ENCODE results near the gene VARS2.
"Not testable (repeated sequence)": the region's sequence is repeated elsewhere in the genome, so short reads cannot be mapped to it uniquely, and the experiment has no call there.

VARS2 gene

GRCh38 chr6:30912746-30913520 is 1.1 kb upstream of the VARS2 start:
- Histone ChIP-seq H3K9ac (ENCODE audit: low read length in 5 of 5) (peak overlapping the region in 3 of 5 donors; percentile 56 to 95 (median 75)), H3K4me3 (ENCODE audit: low read depth in 1 of 5, low read length in 5 of 5) (peak overlapping the region in 2 of 5 donors; percentile 60 to 78), H3K36me3 (ENCODE audit: control insufficient read depth in 5 of 5, insufficient read depth in 5 of 5, low read length in 5 of 5) (peaks cover 0 to 43% (median 38%) of the 10 kb centered on the region in 5 donors)

DNA sequence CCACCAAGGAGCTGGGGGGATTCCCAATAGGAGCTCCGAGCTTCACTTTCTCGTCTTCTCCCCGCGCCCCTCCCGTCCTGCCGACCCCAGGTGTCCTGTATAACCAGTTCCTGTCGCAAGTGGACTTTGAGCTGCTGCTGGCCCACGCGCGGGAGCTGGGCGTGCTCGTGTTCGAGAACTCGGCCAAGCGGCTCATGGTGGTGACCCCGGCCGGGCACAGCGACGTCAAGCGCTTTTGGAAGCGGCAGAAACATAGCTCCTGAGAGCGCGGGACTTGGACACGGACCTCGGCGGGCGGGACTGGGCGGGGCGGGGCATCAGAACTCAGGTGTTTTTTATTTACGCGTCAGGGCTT is 340 bp upstream of the VARS2 start:
- H3K27me3 ChIP-seq (ENCODE audit: control insufficient read depth in 5 of 5, insufficient read depth in 4 of 5, low read length in 5 of 5), result no peaks in the 10 kb centered on the region
- H3K9ac ChIP-seq (ENCODE audit: low read length in 5 of 5), result peak overlapping the region in 4 of 5 donors; percentile 56 to 95 (median 75)
- peak overlapping the region in 4 of 5 donors; percentile 60 to 78 (median 69) for H3K4me3 ChIP-seq (ENCODE audit: low read depth in 1 of 5, low read length in 5 of 5)
- H3K9me3 ChIP-seq (ENCODE audit: control insufficient read depth in 5 of 5, low read length in 5 of 5), result no peaks in the 10 kb centered on the region
- peak overlapping the region; percentile 89 for H3K27ac ChIP-seq (ENCODE audit: low read depth, low read length)
- H3K4me1 ChIP-seq (ENCODE audit: control insufficient read depth in 5 of 5, insufficient read depth in 5 of 5, low read length in 5 of 5), result peaks cover 4 to 39% (median 36%) of the 10 kb centered on the region in 5 donors
- H3K36me3 ChIP-seq (ENCODE audit: control insufficient read depth in 5 of 5, insufficient read depth in 5 of 5, low read length in 5 of 5), result peaks cover 0 to 50% (median 44%) of the 10 kb centered on the region in 5 donors

More at GRCh38 chr6:30912746-30913520, 1.1 kb upstream of the VARS2 start:
- Histone ChIP-seq H3K27ac (ENCODE audit: low read depth, low read length) (peak overlapping the region; percentile 89), H3K27me3 (ENCODE audit: control insufficient read depth in 5 of 5, insufficient read depth in 4 of 5, low read length in 5 of 5) (no peaks in the 10 kb centered on the region), H3K9me3 (ENCODE audit: control insufficient read depth in 5 of 5, low read length in 5 of 5) (no peaks in the 10 kb centered on the region), H3K4me1 (ENCODE audit: control insufficient read depth in 5 of 5, insufficient read depth in 5 of 5, low read length in 5 of 5) (peaks cover 5 to 46% (median 42%) of the 10 kb centered on the region in 5 donors)

- Histone ChIP-seq H3K27ac (ENCODE audit: low read depth, low read length) (peak overlapping the region; percentile 89), H3K9me3 (ENCODE audit: control insufficient read depth in 5 of 5, low read length in 5 of 5) (no peaks in the 10 kb centered on the region), H3K4me3 (ENCODE audit: low read depth in 1 of 5, low read length in 5 of 5) (peak overlapping the region; percentile 69 to 83 (median 69)), H3K27me3 (ENCODE audit: control insufficient read depth in 5 of 5, insufficient read depth in 4 of 5, low read length in 5 of 5) (no peaks in the 10 kb centered on the region), H3K36me3 (ENCODE audit: control insufficient read depth in 5 of 5, insufficient read depth in 5 of 5, low read length in 5 of 5) (peaks cover 0 to 59% (median 50%) of the 10 kb centered on the region in 5 donors), H3K4me1 (ENCODE audit: control insufficient read depth in 5 of 5, insufficient read depth in 5 of 5, low read length in 5 of 5) (peaks cover 2 to 26% (median 24%) of the 10 kb centered on the region in 5 donors), H3K9ac (ENCODE audit: low read length in 5 of 5) (peak overlapping the region; percentile 50 to 95 (median 76))
Observed at GRCh38 chr6:30914854-30915590, 984 bp downstream of the VARS2 start.

DNA sequence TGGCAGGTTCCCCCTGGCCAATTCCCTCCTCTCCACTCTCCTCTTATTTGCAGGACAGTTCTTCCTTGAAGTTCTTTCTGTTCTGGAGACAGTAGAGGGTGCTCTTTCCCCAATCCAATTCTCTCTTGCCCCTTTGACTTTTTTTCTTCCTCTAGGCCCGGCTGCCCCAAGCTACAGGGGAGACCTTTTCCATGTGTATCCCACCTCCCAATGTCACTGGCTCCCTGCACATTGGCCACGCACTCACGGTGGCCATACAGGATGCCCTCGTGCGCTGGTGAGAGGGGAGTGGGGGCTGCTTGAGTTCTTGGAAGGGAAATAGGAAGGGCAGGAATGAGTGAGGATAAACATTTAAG is 1.5 kb downstream of the VARS2 start:
- peaks cover 0 to 60% (median 52%) of the 10 kb centered on the region in 5 donors for H3K36me3 ChIP-seq (ENCODE audit: control insufficient read depth in 5 of 5, insufficient read depth in 5 of 5, low read length in 5 of 5)
- H3K27ac ChIP-seq (ENCODE audit: low read depth, low read length), result peak overlapping the region; percentile 89
- peak overlapping the region in 1 of 5 donors; percentile 69 for H3K4me3 ChIP-seq (ENCODE audit: low read depth in 1 of 5, low read length in 5 of 5)
- peak overlapping the region in 4 of 5 donors; percentile 50 to 95 (median 86) for H3K9ac ChIP-seq (ENCODE audit: low read length in 5 of 5)
- no peaks in the 10 kb centered on the region for H3K9me3 ChIP-seq (ENCODE audit: control insufficient read depth in 5 of 5, low read length in 5 of 5)
- H3K27me3 ChIP-seq (ENCODE audit: control insufficient read depth in 5 of 5, insufficient read depth in 4 of 5, low read length in 5 of 5), result no peaks in the 10 kb centered on the region
- peaks cover 2 to 26% (median 24%) of the 10 kb centered on the region in 5 donors for H3K4me1 ChIP-seq (ENCODE audit: control insufficient read depth in 5 of 5, insufficient read depth in 5 of 5, low read length in 5 of 5)

DNA sequence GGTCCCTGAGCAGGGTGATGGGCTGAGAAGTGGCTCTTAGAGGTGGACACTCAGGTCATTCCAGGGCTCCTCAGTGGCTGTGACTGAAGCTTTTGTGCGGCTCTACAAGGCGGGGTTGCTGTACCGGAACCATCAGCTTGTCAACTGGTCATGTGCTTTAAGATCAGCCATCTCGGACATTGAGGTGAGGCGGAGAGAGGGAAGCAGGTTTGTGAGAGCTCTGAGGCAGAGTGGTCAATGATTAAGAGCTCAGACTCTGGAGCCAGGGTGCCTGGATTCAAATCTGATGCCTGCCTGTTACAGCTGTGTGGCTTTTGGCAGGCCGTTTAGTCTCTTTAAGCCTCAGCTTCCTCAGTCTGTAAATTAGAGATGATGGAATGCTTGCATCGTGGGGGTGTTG is 3.0 kb downstream of the VARS2 start:
- no peak overlapping the region for H3K27ac ChIP-seq (ENCODE audit: low read depth, low read length)
- no peak overlapping the region for H3K4me3 ChIP-seq (ENCODE audit: low read depth in 1 of 5, low read length in 5 of 5)
- peaks cover 2 to 26% (median 24%) of the 10 kb centered on the region in 5 donors for H3K4me1 ChIP-seq (ENCODE audit: control insufficient read depth in 5 of 5, insufficient read depth in 5 of 5, low read length in 5 of 5)
- H3K9me3 ChIP-seq (ENCODE audit: control insufficient read depth in 5 of 5, low read length in 5 of 5), result no peaks in the 10 kb centered on the region
- no peak overlapping the region for H3K9ac ChIP-seq (ENCODE audit: low read length in 5 of 5)
- no peaks in the 10 kb centered on the region for H3K27me3 ChIP-seq (ENCODE audit: control insufficient read depth in 5 of 5, insufficient read depth in 4 of 5, low read length in 5 of 5)
- H3K36me3 ChIP-seq (ENCODE audit: control insufficient read depth in 5 of 5, insufficient read depth in 5 of 5, low read length in 5 of 5), result peaks cover 0 to 61% (median 53%) of the 10 kb centered on the region in 5 donors

DNA sequence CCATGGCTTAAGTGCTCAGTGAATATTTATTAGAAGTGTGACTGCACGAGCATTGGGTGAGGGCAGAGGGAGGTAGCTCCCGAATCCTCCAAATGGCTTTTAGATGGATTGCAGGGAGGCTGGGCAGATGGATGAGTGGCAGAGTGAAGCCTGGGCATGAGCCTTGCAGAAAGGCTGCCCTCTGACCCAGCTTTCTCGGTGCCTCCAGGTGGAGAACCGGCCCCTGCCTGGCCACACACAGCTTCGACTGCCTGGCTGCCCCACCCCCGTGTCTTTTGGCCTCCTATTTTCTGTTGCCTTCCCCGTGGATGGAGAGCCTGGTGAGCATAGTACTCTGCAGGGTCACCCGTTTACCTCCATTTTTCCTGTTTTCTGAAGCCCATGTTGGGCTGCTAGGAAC is 3.4 kb downstream of the VARS2 start:
- Histone ChIP-seq H3K9ac (ENCODE audit: low read length in 5 of 5) (no peak overlapping the region), H3K4me1 (ENCODE audit: control insufficient read depth in 5 of 5, insufficient read depth in 5 of 5, low read length in 5 of 5) (peaks cover 2 to 26% (median 24%) of the 10 kb centered on the region in 5 donors), H3K9me3 (ENCODE audit: control insufficient read depth in 5 of 5, low read length in 5 of 5) (no peaks in the 10 kb centered on the region), H3K27me3 (ENCODE audit: control insufficient read depth in 5 of 5, insufficient read depth in 4 of 5, low read length in 5 of 5) (no peaks in the 10 kb centered on the region), H3K4me3 (ENCODE audit: low read depth in 1 of 5, low read length in 5 of 5) (no peak overlapping the region), H3K27ac (ENCODE audit: low read depth, low read length) (no peak overlapping the region), H3K36me3 (ENCODE audit: control insufficient read depth in 5 of 5, insufficient read depth in 5 of 5, low read length in 5 of 5) (peaks cover 0 to 61% (median 53%) of the 10 kb centered on the region in 5 donors)

- H3K4me3 ChIP-seq (ENCODE audit: low read depth in 1 of 5, low read length in 5 of 5), result no peak overlapping the region
Observed at GRCh38 chr6:30918670-30919069, 4.6 kb downstream of the VARS2 start.

GRCh38 chr6:30922447-30922852 is 8.4 kb downstream of the VARS2 start:
- Histone ChIP-seq H3K36me3 (ENCODE audit: control insufficient read depth in 5 of 5, insufficient read depth in 5 of 5, low read length in 5 of 5) (peaks cover 0 to 96% (median 86%) of the 10 kb centered on the region in 5 donors), H3K9ac (ENCODE audit: low read length in 5 of 5) (no peak overlapping the region), H3K4me1 (ENCODE audit: control insufficient read depth in 5 of 5, insufficient read depth in 5 of 5, low read length in 5 of 5) (no peaks in the 10 kb centered on the region), H3K9me3 (ENCODE audit: control insufficient read depth in 5 of 5, low read length in 5 of 5) (no peaks in the 10 kb centered on the region), H3K27me3 (ENCODE audit: control insufficient read depth in 5 of 5, insufficient read depth in 4 of 5, low read length in 5 of 5) (no peaks in the 10 kb centered on the region), H3K27ac (ENCODE audit: low read depth, low read length) (no peak overlapping the region), H3K4me3 (ENCODE audit: low read depth in 1 of 5, low read length in 5 of 5) (no peak overlapping the region)

More at GRCh38 chr6:30918670-30919069, 4.6 kb downstream of the VARS2 start:
- Histone ChIP-seq H3K9me3 (ENCODE audit: control insufficient read depth in 5 of 5, low read length in 5 of 5) (no peaks in the 10 kb centered on the region), H3K36me3 (ENCODE audit: control insufficient read depth in 5 of 5, insufficient read depth in 5 of 5, low read length in 5 of 5) (peaks cover 0 to 71% (median 65%) of the 10 kb centered on the region in 5 donors), H3K9ac (ENCODE audit: low read length in 5 of 5) (no peak overlapping the region), H3K27ac (ENCODE audit: low read depth, low read length) (no peak overlapping the region), H3K4me1 (ENCODE audit: control insufficient read depth in 5 of 5, insufficient read depth in 5 of 5, low read length in 5 of 5) (peaks cover 2 to 20% (median 18%) of the 10 kb centered on the region in 5 donors), H3K27me3 (ENCODE audit: control insufficient read depth in 5 of 5, insufficient read depth in 4 of 5, low read length in 5 of 5) (no peaks in the 10 kb centered on the region)

- H3K27me3 ChIP-seq (ENCODE audit: control insufficient read depth in 5 of 5, insufficient read depth in 4 of 5, low read length in 5 of 5); H3K4me3 ChIP-seq (ENCODE audit: low read depth in 1 of 5, low read length in 5 of 5); H3K9ac ChIP-seq (ENCODE audit: low read length in 5 of 5); H3K4me1 ChIP-seq (ENCODE audit: control insufficient read depth in 5 of 5, insufficient read depth in 5 of 5, low read length in 5 of 5); H3K27ac ChIP-seq (ENCODE audit: low read depth, low read length): not testable (repeated sequence)
- peaks cover 4 to 11% (median 8%) of the 10 kb centered on the region in 5 donors for H3K9me3 ChIP-seq (ENCODE audit: control insufficient read depth in 5 of 5, low read length in 5 of 5)
- peaks cover 0 to 80% (median 73%) of the 10 kb centered on the region in 5 donors for H3K36me3 ChIP-seq (ENCODE audit: control insufficient read depth in 5 of 5, insufficient read depth in 5 of 5, low read length in 5 of 5)
Observed at GRCh38 chr6:30924040-30924627, 10.1 kb downstream of the VARS2 start.
